Measurements from ENCODE around the gene TXNDC8.
"Not testable (repeated sequence)": the region's sequence is repeated elsewhere in the genome, so short reads cannot be mapped to it uniquely, and the experiment has no call there.

Gene TXNDC8

DNA sequence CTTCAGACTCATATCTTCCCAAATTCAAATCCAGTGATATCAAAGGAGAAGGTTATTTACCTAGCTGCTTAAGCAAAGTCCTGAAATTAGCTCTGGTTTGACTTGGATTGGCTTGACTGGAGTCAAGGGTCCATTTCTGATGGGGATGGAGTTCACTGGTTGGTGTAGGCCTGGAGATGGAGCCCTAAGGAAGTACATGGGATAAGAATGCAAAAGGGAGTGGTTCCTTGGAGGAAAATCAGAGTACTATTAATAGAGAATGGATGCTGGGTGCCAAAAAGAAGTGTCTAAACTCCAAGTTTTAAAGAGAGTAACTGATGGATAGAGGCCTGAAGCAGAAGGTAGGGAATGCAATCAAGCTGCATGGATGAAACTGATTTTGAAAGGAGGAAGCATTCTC, 13.8 kb downstream of the TXNDC8 start:
- no peak for DNase-seq

DNA sequence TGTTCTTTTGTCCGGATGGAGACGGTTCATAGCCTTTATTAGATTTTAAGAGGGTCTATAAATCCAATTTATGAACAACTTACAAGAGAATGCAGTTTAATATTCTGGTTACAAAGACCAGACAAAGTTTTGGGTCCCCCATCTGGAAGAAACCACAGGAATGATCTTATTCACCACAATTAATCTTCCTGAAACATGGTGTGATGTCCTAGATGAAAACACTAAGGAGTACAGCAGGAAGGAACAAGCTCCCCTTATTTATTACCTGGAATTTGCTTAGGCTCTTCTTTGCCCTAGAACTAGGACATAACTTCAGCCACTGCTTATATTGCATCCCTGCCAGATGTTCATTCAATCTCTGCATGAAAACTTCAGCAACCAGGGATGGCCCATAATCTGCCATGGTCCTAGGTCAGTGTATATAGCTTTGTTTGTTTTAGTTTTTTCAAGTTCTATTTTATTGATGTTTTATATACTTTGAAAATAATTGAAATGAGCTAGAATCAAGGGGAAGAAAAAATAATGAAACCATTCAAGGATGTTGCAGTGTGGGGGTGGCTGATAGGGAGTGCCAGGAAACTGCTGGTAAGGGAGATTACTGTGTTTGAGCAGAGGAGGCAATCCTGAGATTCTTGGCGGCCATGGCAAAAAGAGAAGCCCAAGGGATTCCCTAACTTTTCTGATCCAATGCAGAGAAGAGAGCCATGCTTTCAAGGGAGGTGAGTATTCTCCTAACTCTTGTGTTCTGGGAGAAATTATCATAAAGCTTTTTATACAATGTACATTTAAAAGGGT, 16.8 kb downstream of the TXNDC8 start:
- DNase-seq, result no peak

DNA sequence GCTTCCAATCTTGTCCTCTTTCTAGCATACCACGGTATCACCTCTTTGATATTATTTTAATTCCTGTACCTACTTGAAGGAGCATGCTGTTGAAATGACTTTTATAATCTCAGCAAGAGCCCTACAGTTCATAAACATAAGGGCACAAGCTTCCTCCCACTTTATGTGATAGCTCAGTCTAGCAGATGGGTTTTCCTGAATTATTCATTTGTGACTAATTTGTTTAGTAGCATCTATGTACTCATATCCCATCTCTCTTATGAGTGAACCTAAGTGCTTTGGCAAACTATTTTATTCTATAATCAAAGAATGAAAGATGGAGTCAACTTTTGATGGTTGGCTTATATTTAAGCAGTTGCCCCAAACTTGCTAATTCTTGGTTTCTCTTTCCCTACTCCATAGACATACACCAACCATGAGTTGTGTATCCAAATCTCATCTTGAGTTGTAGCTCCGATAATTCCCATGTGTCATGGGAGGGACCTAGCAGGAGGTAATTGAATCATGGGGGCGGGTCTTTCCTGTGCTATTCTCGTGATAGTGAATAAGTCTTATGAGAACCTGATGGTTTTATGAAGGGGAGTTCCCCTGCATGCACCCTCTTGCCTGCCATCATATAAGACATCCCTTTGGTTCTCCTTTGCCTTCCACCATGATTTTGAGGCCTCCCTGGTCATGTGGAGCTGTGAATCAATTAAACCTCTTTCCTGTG, 17.7 kb downstream of the TXNDC8 start:
- DNase-seq, result no peak

DNA sequence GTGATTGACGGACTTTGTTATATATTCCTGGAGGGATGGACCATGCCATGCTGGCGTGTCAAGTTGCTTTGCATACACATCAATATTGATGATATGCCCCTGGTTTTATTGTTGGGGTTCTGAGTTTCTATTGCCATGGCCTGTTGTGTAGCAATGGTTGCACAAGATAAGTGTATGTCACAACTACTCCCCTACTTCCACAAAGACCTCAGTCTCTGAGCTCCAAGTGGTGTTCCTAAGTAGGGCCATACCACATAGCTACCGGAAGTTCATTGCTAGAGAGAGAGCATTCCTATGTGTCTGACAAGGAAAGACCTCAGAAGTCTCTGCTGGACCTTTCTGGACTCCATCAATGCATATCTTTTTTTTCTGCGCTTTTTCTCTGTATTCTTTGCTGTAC, 19.8 kb downstream of the TXNDC8 start:
- DNase-seq, result no peak

DNA sequence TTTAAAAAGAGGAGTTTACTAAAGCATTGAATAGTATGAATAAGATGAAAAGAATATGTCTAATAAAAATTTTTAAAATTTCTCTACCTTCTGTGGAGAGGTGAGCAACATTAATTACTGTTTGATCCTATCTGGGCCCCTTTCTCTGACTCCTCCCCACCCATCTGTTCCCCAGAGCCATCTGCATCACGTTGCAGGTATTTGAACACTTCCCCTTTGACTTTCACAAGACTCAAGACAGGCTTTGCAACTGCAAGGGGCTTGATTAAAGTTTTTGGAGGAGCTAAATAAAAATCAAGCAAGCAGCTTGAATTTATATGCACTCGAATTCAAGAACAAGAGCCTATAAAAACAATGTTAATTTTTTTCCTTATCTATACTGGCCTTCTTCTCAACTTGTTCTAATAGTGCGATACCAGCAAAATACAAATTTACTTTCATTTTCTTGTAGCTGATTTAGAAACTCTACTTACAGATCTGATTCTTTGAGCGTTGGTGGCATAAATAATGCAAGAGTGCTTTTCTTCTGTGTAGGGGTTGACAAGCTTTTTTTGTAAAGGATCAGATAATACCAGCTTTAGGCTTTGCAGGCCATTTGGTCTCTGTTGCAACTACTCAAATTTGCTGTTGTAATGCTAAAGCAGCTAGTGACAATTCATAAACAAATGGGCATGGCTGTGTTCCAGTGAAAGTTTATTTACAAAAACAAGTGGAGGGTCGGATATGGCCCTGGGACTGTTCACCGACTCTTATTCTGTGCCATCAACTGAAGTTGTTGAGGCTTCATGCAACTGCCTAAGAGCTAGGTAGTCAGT, 21.2 kb downstream of the TXNDC8 start:
- DNase-seq, result peak in 1 of 2 donors; percentile 7

DNA sequence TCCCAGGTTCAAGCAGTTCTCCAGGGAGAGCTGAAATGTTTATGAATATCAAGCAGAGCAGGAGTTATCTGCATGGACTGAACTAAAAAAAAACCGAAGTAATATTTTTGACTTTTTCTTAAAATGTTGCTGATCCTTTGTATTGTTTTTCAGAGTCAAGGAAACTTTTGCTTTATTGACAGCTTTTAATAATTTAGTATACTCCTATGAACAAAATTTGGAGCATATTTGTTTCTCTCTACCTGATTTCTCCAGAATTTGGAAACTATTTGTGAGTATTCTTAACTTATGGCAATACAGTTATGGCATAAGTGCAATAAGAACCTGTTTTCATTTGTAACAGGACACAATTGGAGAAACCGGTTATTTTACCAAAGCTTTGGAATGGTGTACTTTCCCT, 25.7 kb downstream of the TXNDC8 start:
- not testable (repeated sequence) for DNase-seq

DNA sequence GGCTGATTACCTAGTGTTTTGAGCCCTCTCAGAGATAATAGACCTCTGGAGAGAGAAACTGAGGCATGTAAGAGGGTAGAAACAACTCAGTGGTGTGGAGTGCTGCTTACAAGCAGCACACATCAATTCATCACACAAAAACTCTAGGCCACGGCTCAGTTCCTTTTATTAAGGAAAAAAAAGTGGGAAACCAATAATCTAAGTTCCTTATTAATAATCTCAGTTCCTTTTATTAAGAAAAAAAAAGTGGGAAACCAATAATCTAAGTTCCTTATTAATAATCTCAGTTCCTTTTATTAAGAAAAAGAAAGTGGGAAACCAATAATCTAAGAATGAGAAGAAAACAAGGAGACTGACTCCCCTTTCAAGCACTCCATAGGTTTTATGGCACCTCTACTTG, 28.0 kb downstream of the TXNDC8 start:
- DNase-seq, result no peak

DNA sequence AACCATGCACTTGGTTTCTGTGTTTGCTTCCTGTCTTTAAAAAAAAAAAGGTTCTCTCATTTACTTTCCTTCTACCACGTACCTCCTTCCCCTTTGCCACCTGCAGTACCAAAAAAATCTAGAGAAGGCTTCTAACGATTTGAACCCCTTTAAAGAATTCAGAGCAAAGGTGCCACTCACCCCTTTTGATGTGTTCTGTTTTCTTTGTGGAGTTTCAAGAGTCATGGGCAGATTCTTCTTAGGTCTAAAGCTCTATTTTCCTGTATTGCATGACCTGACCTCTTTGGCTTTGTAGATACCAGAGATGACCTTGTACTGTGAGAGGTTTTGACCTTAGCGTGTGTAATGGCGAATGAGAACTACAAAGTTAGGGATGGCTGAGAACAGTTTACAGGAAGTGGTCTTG, 29.0 kb downstream of the TXNDC8 start:
- DNase-seq, result no peak

DNA sequence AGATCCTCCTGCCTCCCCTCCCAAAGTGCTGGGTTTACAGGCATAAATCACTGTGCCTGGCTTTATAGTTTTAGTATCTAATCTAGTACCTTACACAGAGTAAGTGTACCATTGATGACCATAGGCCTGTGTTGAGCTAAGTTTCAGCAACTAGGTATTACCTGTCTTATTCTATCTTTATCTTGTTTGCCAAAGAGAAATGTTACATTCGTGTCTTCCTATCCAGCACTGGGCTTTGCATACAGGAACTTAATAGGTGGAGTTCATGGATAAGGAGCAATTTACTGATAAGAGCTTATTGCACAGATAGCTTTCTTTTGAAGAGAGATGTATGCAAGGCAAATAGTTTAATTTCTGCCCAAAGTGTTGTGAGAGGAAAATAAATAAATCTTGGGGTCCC, 30.5 kb downstream of the TXNDC8 start:
- no peak for DNase-seq

DNA sequence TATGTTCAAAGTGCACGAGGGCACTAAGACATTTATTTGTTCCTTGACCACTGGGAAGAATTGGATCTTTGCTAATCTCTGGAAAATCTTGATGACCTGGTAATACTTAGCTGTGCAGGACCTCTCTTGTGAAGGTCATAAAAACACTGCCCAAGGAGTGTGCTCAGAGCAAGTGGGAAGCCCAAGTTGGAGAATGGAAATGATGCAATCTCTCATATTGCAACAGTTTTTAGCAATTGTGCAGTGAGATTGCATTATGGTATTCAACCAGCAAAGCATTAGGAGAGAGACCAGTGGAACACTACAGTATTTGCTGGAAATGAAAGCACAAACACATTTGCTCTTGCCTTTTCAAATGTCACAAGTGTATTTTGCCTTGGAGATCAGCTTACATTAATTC, 34.5 kb downstream of the TXNDC8 start:
- no peak for DNase-seq

DNA sequence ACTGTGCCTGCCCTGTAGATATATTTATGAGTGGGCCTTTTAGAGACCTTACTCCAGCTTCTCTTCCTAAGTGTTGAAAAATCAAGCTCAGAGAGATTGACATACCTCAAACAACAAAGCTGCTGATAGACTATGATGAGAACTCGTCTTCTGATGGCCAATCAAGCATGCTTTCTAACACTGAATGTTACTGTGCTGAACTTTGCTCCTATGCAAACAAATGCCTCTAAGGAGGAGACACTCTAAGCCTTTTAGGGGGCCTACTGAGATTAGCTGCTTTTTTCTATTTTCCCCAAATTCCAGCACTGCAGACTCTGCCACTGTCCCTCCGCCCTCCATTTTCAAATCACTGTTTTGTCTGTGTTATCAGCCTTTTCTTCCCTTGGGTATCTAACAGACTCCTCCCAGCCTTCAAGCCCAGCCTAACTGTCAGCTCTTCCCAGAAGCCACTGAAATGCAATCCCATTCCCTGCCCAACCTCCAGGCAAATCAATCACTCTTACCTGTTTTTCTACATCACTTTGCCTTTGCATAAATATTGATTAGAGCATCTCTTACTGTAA, 39.5 kb downstream of the TXNDC8 start:
- no peak for DNase-seq

DNA sequence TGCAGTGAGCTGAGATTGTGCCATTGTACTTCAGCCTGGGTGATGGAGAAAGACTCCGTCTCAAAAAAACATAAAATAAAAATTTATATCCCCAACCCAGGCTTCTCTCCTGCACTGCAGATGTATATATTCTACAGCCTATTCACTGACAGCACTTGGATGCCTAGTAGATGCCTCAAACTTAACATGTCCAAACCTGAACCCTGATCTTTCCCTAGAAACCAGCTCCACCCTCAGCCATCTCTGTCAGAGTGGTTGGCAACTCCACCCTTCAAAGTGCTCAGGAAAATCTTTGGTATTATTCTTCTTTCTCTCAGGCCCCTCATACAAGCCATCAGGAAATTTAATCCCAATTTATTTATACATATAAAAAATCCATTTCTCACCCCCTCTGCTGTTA, 44.4 kb downstream of the TXNDC8 start:
- no peak for DNase-seq

DNA sequence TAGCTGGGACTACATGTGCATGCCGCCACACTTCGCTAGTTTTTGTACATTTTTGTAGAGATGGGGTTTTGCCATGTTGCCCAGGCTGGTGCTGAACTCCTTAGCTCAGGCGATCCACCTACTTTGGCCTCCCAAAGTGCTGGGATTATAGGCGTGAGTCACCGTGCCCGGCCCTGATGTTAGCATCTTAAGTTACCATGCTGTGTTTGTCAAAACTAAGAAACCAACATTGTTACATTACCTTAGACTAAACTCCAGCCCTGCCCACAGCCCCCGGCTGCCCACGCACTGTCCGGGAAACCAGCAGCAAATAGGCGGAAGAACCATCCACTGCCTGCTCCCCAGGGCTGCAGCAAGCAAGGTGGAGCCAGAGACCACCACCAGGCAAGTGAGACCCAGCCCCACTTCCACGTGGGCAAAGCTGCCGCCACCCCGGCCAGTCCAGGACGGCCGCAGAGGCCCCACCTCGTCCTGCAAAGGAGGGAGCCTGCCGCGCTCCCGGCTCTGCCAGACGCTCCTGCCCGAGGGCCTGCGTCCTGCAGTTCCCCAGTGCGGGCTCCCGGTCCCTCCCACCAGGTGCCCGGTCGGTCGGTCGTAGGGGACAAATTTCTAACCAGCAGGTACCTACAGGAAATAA, 45.6 kb downstream of the TXNDC8 start:
- DNase-seq, result no peak

DNA sequence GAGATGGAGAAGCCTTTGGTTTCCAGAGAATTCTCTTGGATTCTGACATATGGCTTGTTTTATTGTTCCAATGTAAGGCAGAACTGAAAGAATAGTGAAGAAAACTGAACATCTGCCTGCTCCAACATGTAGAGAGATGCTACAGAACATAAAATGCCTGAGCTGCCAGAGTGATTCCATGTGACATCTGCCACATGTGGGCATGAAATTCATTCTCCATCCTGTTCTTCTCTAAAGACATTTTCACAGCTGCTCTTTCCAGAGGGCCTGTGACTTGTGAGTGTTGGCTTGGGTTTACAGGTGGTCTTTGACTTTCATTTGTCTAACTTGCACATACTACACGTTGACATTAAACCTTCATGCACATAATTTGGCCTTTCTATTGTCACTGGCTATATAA, 47.7 kb downstream of the TXNDC8 start:
- DNase-seq, result no peak

DNA sequence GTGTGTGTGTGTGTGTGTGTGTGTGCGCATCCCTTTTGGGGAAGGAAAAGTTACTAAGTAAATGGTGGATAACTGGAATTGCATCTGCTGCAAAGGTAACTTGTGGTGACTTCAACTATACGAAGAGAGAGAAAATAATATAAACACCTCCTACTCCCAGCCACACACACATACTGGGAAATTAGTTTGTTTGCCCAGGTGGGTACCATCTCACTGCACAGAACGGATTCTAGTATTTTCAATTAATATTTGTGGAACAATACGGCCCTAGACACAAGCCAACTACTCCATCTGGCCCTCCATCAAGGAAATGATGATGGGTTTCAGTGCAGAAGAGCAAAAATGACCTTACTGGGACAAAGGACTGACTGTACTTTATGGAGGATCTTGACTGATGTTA, 49.2 kb downstream of the TXNDC8 start:
- DNase-seq, result no peak

DNA sequence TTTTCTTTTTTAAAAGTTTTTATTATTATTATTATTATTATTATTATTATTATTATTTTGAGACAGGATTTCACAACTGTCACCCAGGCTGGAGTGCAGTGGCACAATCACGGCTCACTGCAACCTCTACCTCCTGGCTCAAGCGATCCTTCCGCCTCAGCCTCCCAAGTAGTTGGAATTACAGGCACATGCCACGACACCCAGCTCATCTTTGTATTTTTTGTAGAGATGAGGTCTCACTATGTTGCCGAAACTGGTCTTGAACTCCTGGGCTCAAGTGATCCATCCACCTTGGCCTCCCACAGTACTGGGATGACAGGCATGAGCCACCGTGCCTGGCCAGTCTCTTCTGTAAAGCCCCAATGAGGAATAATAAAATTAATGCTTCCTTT, 50.4 kb downstream of the TXNDC8 start:
- DNase-seq, result no peak

DNA sequence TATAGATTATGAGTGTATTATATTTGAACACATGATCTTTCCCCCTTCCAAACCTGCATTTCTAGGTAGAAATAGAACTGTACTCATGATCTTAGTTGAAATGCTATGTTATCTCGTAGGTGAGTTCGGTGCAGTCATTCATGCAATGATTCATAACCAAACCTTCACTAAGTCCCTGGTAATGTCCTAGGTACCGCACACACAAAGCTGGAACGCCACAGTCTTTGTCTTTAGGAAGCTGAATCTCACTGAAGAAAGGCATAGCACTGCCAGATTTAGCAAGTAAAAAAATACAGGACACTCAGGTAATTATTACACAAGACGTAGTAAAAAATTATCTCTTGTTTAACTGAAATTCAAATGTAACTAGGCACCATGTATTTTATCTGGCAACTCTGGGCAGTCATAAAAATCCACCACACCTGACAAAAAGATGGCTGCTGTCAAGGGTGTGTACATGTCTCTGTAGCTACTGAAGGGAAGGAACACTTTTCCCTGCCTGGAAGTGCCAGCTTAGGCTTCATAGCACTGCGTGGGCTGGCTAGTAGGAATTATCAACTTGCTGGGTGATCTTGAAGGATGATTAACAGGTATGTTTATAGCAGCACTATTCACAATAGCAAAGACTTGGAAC, 53.3 kb downstream of the TXNDC8 start:
- no peak for DNase-seq

DNA sequence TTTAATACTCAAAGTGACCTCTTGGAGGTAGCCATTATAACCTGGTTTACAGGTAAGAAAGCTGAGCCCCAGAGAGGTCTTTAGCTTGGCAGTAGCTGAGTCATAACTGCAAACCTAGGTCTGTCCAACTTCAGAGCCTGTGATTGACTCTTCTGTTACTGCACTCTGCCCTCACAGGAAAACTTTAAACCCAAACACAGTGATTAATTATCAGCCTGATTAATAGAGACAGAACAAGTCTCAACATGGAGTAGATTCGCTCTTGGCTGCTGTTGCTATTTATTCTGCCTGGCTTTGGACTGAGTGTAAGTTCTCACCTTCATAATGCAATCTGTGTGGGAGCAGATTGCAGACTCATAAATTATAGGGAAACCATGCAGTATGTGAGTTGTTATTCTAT, 53.9 kb downstream of the TXNDC8 start:
- DNase-seq, result no peak

DNA sequence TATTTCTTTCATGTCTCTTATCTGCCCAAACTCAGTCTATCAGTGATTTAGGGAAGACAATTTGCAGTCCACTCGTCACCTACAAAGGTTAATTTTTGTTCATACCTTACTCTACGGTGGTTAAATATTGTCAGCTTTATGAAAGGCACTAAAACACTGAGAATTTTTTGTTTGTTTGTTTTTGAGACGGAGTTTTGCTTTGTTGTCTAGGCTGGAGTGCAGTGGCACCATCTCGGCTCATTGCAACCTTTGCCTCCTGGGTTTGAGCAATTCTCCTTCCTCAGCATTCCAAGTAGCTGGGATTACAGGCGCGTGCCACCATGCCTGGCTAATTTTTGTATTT, 55.0 kb downstream of the TXNDC8 start:
- DNase-seq, result no peak

DNA sequence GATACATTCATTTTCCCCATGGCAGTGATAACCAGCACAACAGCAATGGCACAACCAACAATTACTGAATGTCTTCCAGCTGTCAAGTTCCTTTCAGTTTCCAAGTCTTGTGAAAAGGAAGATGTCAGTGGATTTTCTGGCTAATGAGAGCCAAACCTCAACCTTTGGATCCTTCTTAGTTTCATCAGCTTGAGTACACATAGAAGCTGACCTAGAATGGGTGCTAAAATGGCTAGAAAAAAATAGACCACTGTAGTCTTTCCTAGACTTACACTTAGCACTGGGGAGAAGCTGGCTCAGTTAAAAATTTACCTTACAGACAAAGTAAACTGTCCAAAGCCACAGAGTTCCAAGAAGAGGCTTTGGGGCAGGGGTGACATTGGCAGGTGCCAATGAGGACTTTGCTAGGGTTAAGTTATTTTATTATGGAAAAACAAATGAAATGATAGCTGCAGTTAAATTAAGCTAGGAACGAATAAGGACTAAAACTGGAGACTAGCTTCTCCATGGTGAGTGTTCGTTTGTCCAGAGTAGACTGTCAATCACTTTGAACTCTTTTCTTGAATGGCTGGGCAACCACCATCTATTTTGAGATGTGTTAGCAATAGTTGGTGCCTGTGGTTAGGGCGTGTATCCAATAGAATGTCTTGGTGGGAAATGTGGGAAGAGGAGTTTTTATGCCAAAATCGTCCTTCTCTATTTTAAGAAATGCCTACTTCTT, 55.5 kb downstream of the TXNDC8 start:
- DNase-seq, result no peak

DNA sequence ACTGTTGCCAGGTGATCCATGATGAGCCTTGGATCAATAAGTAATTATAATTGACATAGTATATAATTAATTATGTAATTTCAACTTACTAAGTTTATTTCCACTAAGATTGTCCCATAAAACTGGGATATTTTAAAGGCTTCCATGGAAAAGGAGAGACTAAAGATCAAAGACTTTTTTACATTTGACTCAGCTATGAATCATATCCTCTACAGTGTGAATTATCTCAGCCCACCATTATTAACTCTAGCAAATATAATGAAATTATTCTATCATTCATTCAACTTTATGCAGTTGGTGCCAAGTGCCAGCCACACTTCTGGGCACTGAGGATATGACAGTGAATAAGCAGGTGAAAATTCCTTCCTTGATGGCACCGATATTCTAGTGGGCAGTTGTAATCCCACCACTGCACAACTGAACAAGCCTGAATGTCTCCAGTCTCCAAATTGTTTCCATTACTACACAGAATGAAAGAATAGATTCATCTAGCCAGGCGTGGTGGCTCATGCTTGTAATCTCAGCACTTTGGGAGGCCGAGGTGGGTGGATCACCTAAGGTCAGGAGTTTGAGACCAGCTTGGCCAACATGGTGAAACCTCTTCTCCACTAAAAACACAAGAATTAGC, 59.5 kb downstream of the TXNDC8 start:
- no peak for DNase-seq

Data from CD4-positive, alpha-beta T cell treated with Interleukin-1 beta for 1 hour (primary cell).